Measurements from ENCODE around the gene GPSM3. TPM values are rescaled to one million over a fixed set of nuclear protein-coding genes. Genes with fewer than 3 reads are reported as not detected.

Gene GPSM3
- total and polyA plus RNA-seq, 2 donors (not counting 3 experiments of a cell fraction or from before 2014, with no cell fraction given), result 19.5 to 21.6 TPM

- no peak for FAIRE-seq
- H3K36me3 ChIP-seq (ENCODE audit: control insufficient read depth in 2 of 2, extremely low read depth in 1 of 2, insufficient read depth in 2 of 2, low read length in 2 of 2), result peaks cover 2 to 5% of the 10 kb centered on the region in 2 experiments
- H2AFZ ChIP-seq (ENCODE audit: low read depth, low read length), result no peak overlapping the region
- peaks cover 19% of the 10 kb centered on the region for H3K4me1 ChIP-seq (ENCODE audit: control insufficient read depth, extremely low read depth, insufficient read depth, low read length)
- no peaks in the 10 kb centered on the region for H4K20me1 ChIP-seq (replicated peaks; ENCODE audit: control insufficient read depth, extremely low read depth, insufficient read depth, low read length)
- no peak overlapping the region for H3K9ac ChIP-seq (replicated peaks; ENCODE audit: extremely low read depth, insufficient read depth, low read length)
- no peak overlapping the region for H3K4me2 ChIP-seq (ENCODE audit: insufficient read depth, low read length)
- ChIA-PET CTCF (interaction anchor here (1.0 kb wide), 1 partner anchor 640 kb away, joined by 3 read pairs; the partner anchor contains the start of gene TAP2), POLR2A (no interaction called here)
- dilution Hi-C loops (cut with MboI; ENCODE audit: extremely low pct_ligation_motif_present, low sequenced_read_pairs) (no loop called here), intact Hi-C loops (cut with micrococcal nuclease) (loop anchor here (10.0 kb wide), 2 partner anchors 154 to 534 kb away; partner anchors contain the start of genes C6orf47, CSNK2B, GPANK1 and LY6G5B)
- H3K27ac ChIP-seq (ENCODE audit: insufficient read depth, low read depth, low read length), result peak overlapping the region; percentile 13
- H3K27me3 ChIP-seq (ENCODE audit: control insufficient read depth in 2 of 2, insufficient read depth in 2 of 2, low read length in 2 of 2), result no peaks in the 10 kb centered on the region
- no peaks in the 10 kb centered on the region for H3K9me1 ChIP-seq (replicated peaks; ENCODE audit: control insufficient read depth, extremely low read depth, insufficient read depth, low read length)
- TF ChIP-seq POLR2A (IDR thresholded peaks at IDR 0.05; ENCODE audit: low read depth, low read length), result no peak
- TF ChIP-seq GATA2 (IDR thresholded peaks at IDR 0.05; ENCODE audit: insufficient read depth, insufficient read length, low read depth, low read length), result no peak
- TF ChIP-seq POLR2AphosphoS5 (IDR thresholded peaks at IDR 0.05; ENCODE audit: insufficient read depth, low read depth, low read length), result no peak
- TF ChIP-seq CTCF (IDR thresholded peaks at IDR 0.05; ENCODE audit: extremely low read depth in 1 of 2, insufficient read depth in 1 of 2, low read depth in 1 of 2, low read length in 2 of 2), result no peak
- no peak for TF ChIP-seq EZH2 (IDR thresholded peaks at IDR 0.05; ENCODE audit: borderline replicate concordance, low read depth, low read length, severe bottlenecking)
- no peak for TF ChIP-seq FOS (IDR thresholded peaks at IDR 0.05; ENCODE audit: borderline replicate concordance, insufficient read depth, low read length)
- no peak for TF ChIP-seq MYC (IDR thresholded peaks at IDR 0.05; ENCODE audit: low read depth, low read length)
- no peak for TF ChIP-seq MAX (IDR thresholded peaks at IDR 0.05; ENCODE audit: insufficient read depth, insufficient read length)
- no peak for TF ChIP-seq JUN (IDR thresholded peaks at IDR 0.05; ENCODE audit: borderline replicate concordance, insufficient read depth, insufficient read length, low read depth)
- H3K4me3 ChIP-seq (replicated peaks in 1 of 3; ENCODE audit: insufficient read depth in 1 of 3, low read depth in 1 of 3, low read length in 3 of 3), result no peak overlapping the region
- no TSS peak for BruUV-seq (replicated peaks)
- H3K79me2 ChIP-seq (ENCODE audit: control insufficient read depth, insufficient read depth, low read length), result no peaks in the 10 kb centered on the region
- DNase-seq (ENCODE audit: low read depth, low spot score), result no peak
- no peaks in the 10 kb centered on the region for H3K9me3 ChIP-seq (replicated peaks; ENCODE audit: control insufficient read depth, insufficient read depth, low read length)
Observed at GRCh38 chr6:32198345-32198696, 5.9 kb upstream of the GPSM3 start.
